Common myeloid progenitor, CD34-positive (primary cell): ENCODE data around the gene GFOD1.

Experiments
- CTCF ChIA-PET: fragments of 350-600 bp; sonication (Branson Sonifier 250); formaldehyde crosslinking; loops from one replicate; lab custom pipeline; 2021; ENCODE audit warnings: antibody characterized with exemption; lab: Charles Lee
- POLR2A ChIA-PET: fragments of 350-600 bp; sonication (Branson Sonifier 250); formaldehyde crosslinking; loops from one replicate; lab custom pipeline; 2021; ENCODE audit warnings: antibody characterized with exemption; lab: Charles Lee
- DNase-seq, 3 donors: peaks; one replicate each; pipeline versions ENCODE4 v3.0.0 to v3.0.0-alpha.2; 2013
- H3K27ac ChIP-seq, 2 experiments: 1 replicate in 1 of 2; 2 replicates in 1 of 2; pipeline ENCODE4 v1.7.0; 2013; ENCODE audit warnings: inconsistent platforms in 2 of 2, low read length in 2 of 2, mild to moderate bottlenecking in 2 of 2, low read depth in 1 of 2, moderate library complexity in 1 of 2; ENCODE audit not compliant: severe bottlenecking in 2 of 2, insufficient read depth in 1 of 2, poor library complexity in 1 of 2
- H3K27me3 ChIP-seq, 5 experiments: replicated peaks in 2 of 5; 1 replicate in 3 of 5; 2 replicates in 2 of 5; pipeline versions ENCODE4 v1.6.1 to v1.7.0; 2013; ENCODE audit warnings: low read length in 4 of 5, mild to moderate bottlenecking in 2 of 5, moderate library complexity in 2 of 5, inconsistent platforms in 1 of 5; ENCODE audit not compliant: insufficient read depth in 5 of 5, control insufficient read depth in 4 of 5
- H3K36me3 ChIP-seq, 4 experiments: 1 replicate in 2 of 4; 2 replicates in 2 of 4; pipeline versions ENCODE4 v1.6.1 to v1.7.0; 2013; ENCODE audit warnings: low read length in 3 of 4, control low read depth in 1 of 4, mild to moderate bottlenecking in 1 of 4; ENCODE audit not compliant: control insufficient read depth in 4 of 4, insufficient read depth in 4 of 4
- H3K4me1 ChIP-seq, 4 experiments: 1 replicate in 3 of 4; 2 replicates in 1 of 4; pipeline versions ENCODE4 v1.6.1 to v1.7.1; 2013; ENCODE audit warnings: low read length in 3 of 4, mild to moderate bottlenecking in 3 of 4, control low read depth in 1 of 4, inconsistent platforms in 1 of 4, moderate library complexity in 1 of 4; ENCODE audit not compliant: control insufficient read depth in 4 of 4, insufficient read depth in 4 of 4; ENCODE audit errors: control extremely low read depth in 1 of 4
- H3K4me3 ChIP-seq, 7 experiments: 1 replicate in 4 of 7; 2 replicates in 3 of 7; pipeline versions ENCODE4 v1.5.1 to v1.7.0; 2013; ENCODE audit warnings: mild to moderate bottlenecking in 7 of 7, low read length in 6 of 7, moderate library complexity in 6 of 7, inconsistent platforms in 2 of 7, low read depth in 2 of 7, control low read depth in 1 of 7; ENCODE audit not compliant: insufficient read depth in 4 of 7, control insufficient read depth in 1 of 7; ENCODE audit errors: extremely low read depth in 1 of 7
- H3K9me3 ChIP-seq, 5 experiments: 1 replicate in 4 of 5; 2 replicates in 1 of 5; pipeline versions ENCODE4 v1.6.1 to v1.7.1; 2013; ENCODE audit warnings: low read length in 4 of 5, mild to moderate bottlenecking in 2 of 5, inconsistent platforms in 1 of 5, low read depth in 1 of 5, moderate library complexity in 1 of 5; ENCODE audit not compliant: control insufficient read depth in 4 of 5, insufficient read depth in 2 of 5; ENCODE audit errors: control extremely low read depth in 1 of 5
- WGBS: methylation state at CpG from one replicate; pipeline ENCODE4 v1.1.5; 2013; ENCODE audit not compliant: insufficient coverage; 5-methylcytosine and 5-hydroxymethylcytosine counted together

GFOD1 gene

DNA sequence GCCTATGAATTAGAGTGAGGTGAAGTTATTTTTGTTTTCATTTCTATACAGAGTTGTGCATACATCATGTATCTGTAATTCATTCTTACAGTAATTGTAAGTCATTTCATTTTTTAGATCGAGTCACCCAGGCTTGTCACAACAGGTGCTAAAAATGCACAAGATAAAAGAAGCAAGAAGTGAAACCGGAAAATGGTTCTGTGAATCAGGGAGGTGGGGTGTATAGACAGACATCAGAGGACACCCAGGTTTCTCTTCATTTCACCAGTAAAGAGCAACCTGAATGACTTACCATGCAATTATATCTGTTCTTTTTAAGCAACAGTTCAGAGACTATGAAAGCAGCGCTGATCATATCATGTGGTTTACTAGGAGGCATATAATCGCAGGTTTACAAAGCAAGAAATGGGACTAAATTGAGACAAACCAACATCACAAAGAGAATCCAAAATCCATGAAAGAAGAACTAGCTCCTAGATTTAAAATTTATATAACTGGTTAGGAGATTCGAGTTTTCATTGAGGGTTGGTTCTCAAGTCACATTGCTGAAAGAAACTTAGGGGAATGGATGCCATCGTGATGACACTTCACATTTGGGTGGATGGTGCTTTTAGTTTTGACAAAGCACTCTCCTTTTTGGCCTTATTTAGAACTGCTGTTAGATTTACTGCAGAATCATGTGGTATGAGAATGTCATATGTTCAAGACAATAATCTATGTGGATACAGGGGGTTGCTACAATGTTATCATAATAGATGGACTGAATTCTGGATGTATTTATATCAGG, 131.2 kb downstream of the GFOD1 start:
- peak overlapping the region in 1 of 2 experiments; percentile 44 for H3K27ac ChIP-seq
- WGBS = 100% methylated on average over 3 of the region's 6 CpGs
- ChIA-PET CTCF (interaction anchor here (1.0 to 2.4 kb wide), 6 partner anchors 9 to 183 kb away, joined by 3 to 10 read pairs (median 4); no protein-coding TSS in a partner anchor), POLR2A (no interaction called here)
- H3K36me3 ChIP-seq = no peaks in the 10 kb centered on the region
- peak in 2 of 3 donors; percentile 53 to 66 for DNase-seq
- H3K27me3 ChIP-seq = no peaks in the 10 kb centered on the region
- H3K4me3 ChIP-seq = peak overlapping the region in 2 of 7 experiments; percentile 7 to 34
- no peaks in the 10 kb centered on the region for H3K9me3 ChIP-seq
- peaks cover 22 to 52% (median 37%) of the 10 kb centered on the region in 4 experiments for H3K4me1 ChIP-seq

DNA sequence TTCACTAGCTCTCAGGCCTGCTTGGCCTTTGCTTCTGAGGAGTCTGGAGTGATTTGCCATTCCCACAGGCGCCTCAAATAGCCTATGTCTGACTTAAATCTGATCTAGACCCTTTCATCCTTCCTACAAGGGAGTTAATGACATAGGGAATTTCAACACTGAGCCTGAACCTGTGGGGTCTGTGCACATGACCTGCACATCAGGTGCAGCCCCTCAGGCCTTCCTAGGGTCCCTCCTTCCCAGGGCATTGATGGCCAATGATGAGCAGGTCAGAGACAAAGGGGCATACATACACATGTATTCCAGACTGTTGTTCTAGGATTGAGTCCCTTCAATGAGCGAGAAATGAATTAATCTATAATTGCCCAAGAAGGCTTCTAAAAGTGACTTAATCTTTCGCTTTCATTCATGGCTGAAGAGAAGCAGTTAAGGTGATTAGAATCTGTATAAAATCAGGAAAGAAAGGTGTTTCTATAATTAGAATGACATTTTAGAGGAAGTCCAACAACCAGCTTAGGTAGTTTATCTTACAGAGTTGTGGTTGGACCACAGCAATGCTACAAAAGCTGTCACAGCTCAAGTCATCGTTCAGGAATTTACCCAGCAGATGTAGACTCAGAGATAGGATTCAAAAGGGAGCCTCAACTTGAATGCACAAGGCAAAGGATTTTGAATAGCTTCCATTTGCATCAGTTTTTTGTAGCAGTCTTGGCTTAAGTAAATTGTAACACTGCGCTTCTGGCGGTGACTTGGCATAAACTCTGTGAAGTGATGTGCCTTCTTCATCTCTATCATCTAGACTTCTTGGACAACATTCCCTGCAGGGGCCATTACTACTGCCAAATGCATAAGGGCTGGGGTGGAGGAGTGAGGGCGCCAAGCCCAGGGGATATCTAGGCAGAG, 132.1 kb downstream of the GFOD1 start:
- Histone ChIP-seq H3K4me1 (peaks cover 16 to 43% (median 32%) of the 10 kb centered on the region in 4 experiments), H3K27ac (peak overlapping the region in 1 of 2 experiments; percentile 44), H3K9me3 (no peaks in the 10 kb centered on the region), H3K36me3 (no peaks in the 10 kb centered on the region), H3K27me3 (no peaks in the 10 kb centered on the region), H3K4me3 (peak overlapping the region in 2 of 7 experiments; percentile 7 to 34)
- 69% methylated on average over 4 of the region's 7 CpGs for WGBS
- ChIA-PET CTCF (interaction anchor here (1.0 to 2.4 kb wide), 8 partner anchors 13 to 184 kb away, joined by 3 to 10 read pairs (median 4); no protein-coding TSS in a partner anchor), POLR2A (interaction anchor here (0.9 to 1.3 kb wide), 2 partner anchors 27 to 214 kb away, joined by 3 read pairs; partner anchors contain the start of gene TBC1D7)
- DNase-seq = peak; percentile 66 to 98 (median 95)

DNA sequence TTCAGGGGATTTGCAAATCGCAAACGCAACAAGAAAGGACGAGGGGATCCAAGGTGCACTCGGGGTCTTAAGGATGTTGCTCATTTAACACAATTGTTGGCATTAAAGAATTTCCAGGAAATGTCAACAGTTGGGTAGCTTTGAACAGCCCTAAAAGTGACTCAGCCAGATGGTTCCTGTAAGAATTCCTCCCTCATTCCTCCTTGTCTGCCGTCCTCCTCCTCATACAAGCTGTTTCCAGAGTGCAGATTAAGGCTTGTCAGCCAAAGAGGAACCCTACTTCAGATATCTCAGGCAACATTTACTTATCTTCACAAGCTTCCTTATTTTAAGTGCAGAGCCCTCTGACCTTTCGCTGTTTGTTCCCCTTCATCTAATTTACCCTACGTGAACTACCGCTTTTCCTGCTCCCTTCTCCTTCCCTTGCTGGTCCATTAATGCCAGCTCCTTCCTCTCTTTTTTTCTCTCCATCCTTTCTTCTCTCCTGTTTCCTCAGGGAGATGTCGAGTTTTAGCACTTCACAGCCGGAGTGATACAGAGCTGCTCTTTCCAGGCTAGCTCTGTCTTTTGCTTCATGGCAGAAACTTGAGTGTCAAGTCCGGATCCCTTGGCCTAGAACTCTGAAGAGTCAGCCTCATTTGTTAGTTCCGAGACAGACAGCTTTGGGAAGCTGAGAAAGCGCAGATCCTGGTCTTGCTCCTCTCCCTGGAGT, 132.9 kb downstream of the GFOD1 start:
- no peaks in the 10 kb centered on the region for H3K27me3 ChIP-seq
- H3K27ac ChIP-seq = peak overlapping the region in 1 of 2 experiments; percentile 39
- POLR2A ChIA-PET = interaction anchor here (0.9 to 1.3 kb wide), 2 partner anchors 26 to 213 kb away, joined by 3 read pairs; partner anchors contain the start of gene TBC1D7
- H3K4me1 ChIP-seq = peaks cover 16 to 42% (median 35%) of the 10 kb centered on the region in 4 experiments
- H3K9me3 ChIP-seq = no peaks in the 10 kb centered on the region
- no peak overlapping the region for H3K4me3 ChIP-seq
- WGBS = 51% methylated on average over 12 of the region's 13 CpGs
- no peaks in the 10 kb centered on the region for H3K36me3 ChIP-seq
- CTCF ChIA-PET = interaction anchor here (0.7 to 2.4 kb wide), 9 partner anchors 9 to 261 kb away, joined by 3 to 10 read pairs (median 3); partner anchors contain the start of gene NOL7
- DNase-seq = peak; percentile 47 to 90 (median 83)

DNA sequence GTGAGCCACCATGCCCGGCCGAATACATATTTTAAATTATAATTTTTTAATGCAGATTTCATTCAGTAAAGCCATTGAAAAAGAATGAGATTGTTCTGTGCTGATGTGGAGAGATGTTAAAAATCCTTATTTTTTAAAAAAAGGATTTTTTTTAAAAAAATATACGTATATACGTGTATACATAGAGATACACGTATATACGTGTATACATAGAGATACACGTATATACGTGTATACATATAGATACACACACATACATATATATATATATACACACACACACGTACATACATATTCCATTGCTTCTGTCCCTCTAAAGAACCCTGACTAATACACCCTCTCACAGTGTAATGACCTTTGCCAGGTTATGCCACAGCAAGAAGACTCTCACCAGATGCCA, 135.2 kb downstream of the GFOD1 start:
- Histone ChIP-seq H3K4me1 (peaks cover 16 to 42% (median 30%) of the 10 kb centered on the region in 4 experiments), H3K9me3 (no peaks in the 10 kb centered on the region), H3K36me3 (no peaks in the 10 kb centered on the region), H3K27me3 (no peaks in the 10 kb centered on the region), H3K4me3 (no peak overlapping the region), H3K27ac (no peak overlapping the region)
- CTCF ChIA-PET = no interaction called here
- no CpG with 5 or more reads among the region's 9 CpGs for WGBS
- no peak for DNase-seq
- POLR2A ChIA-PET = no interaction called here

GRCh38 chr6:13351271-13351670, 136.1 kb downstream of the GFOD1 start:
- no peaks in the 10 kb centered on the region for H3K27me3 ChIP-seq
- no peaks in the 10 kb centered on the region for H3K9me3 ChIP-seq
- ChIA-PET CTCF (no interaction called here), POLR2A (no interaction called here)
- DNase-seq = no peak
- 97% methylated on average over 12 of the region's 12 CpGs for WGBS
- H3K27ac ChIP-seq = no peak overlapping the region
- H3K4me1 ChIP-seq = peaks cover 11 to 36% (median 29%) of the 10 kb centered on the region in 4 experiments
- H3K36me3 ChIP-seq = no peaks in the 10 kb centered on the region
- H3K4me3 ChIP-seq = no peak overlapping the region

- H3K4me3 ChIP-seq = no peak overlapping the region
- no peak for DNase-seq
- POLR2A ChIA-PET = no interaction called here
- no peaks in the 10 kb centered on the region for H3K9me3 ChIP-seq
- 69% methylated on average over 7 of the region's 8 CpGs for WGBS
- H3K27me3 ChIP-seq = no peaks in the 10 kb centered on the region
- peaks cover 5 to 23% (median 16%) of the 10 kb centered on the region in 4 experiments for H3K4me1 ChIP-seq
- CTCF ChIA-PET = interaction anchor here (0.9 kb wide), 1 partner anchor 10 kb away, joined by 3 read pairs; no protein-coding TSS in a partner anchor
- H3K36me3 ChIP-seq = no peaks in the 10 kb centered on the region
- H3K27ac ChIP-seq = no peak overlapping the region
Observed at GRCh38 chr6:13349811-13350506, 137.4 kb downstream of the GFOD1 start.
